NCI-H774 (cell line): Measurements from ENCODE around the gene BBS9.

Experiments
- DNase-seq: peaks from one replicate; lab custom pipeline; 2025; lab: John Stamatoyannopoulos, UW

The BBS9 gene

DNA sequence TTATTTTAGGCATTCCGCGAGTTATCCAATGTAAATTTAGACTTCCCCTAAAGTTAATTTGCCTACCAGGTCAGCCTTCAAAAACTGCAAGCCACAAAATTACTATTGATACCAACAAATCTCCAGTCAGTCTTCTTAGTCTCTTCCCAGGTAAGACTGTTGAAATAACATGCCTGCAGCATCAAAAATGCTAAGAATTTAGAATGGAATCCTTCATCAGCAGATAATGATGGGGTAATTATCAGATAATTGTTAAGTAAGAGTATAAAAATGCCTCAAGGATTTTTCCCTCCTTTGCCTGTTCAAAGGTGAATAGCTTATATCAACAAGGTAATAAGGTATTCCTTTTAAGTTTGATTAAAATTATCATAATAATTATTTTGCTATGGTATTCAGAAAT is 228.5 kb downstream of the BBS9 start:
- no peak for DNase-seq

DNA sequence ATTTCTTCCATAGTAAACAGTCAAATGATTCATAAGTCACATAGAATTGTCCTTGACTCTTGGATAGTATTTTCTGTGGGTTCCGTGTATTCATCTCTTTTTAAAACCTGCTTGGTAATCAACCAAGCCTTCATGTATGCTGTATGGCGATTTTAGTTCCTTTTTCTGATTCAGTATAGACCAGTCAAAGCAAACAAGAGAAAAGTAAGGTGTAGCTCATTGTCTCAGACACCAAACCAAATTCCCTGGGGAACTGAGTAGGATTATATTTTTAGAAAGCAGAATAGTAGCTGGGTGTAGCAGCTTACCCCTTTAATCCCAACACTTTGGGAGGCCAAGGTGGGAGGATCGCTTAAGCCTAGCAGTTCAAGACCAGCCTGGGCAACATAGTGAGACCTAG is 240.5 kb downstream of the BBS9 start:
- no peak for DNase-seq

DNA sequence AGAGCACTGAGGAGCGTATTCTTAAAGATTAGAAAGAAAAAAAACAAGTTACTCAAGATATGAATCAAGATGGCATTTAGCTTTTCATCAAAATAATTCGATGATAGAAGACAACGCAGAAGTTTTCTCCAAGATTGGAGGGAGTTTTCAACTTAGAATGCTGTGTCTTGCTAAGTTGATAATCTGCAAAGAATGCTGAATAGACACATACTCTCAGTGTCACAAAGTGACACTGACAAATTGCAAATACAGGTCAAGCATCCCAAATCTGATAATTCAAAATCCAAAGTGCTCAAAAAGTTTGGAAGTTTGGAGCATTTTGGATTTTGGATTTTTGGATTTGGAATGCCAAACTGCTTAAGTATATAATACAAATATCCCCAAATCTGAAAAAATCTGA is 243.8 kb downstream of the BBS9 start:
- DNase-seq, result no peak

DNA sequence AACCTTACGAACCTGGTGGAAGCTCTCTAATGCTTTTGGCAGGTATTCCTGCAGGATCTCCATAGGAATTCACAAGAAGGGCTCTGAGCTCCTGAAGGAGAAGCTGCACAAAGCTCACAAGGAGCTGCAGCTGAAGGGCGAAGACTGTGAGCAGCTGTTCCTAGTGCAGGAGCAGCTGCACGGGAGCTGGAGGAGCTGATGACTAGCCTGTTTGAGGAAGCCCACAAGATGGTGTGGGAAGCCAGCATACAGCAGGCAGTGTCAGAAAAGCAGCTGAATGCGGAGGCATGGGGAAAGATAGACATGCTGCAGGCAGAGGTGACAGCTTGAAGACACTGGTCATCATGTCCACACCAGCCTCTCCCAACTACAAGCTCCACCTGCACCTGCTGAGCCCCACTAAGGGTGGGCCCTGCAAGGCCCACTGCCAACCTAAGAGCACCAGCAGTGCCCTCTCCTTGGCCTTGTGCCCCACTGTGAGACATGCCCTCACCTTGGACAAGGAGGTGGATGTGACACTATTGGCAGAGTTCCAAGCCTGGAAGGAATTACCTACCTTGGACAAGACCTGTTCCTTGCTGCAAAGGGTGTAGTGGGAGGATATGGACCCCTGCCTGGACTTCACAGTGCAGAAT is 250.6 kb downstream of the BBS9 start:
- no peak for DNase-seq

DNA sequence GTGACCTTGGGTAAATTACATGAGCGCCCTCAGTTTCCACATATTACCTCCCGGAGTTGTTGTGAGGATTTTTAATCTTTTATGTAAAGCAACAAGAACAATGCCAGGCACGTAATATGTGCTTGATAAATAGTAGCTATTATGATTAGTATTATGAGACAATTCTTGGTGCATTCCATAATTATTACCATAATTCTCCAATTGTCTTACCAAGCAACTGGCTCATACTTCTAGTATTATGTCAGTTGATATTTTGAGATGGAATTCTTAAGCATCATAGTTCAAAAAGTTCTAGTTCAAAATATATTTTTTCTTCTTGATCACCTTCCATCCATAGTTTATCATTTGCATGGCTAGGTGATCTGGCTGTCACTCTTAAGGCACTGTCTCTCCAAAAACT is 259.0 kb downstream of the BBS9 start:
- DNase-seq, result no peak

DNA sequence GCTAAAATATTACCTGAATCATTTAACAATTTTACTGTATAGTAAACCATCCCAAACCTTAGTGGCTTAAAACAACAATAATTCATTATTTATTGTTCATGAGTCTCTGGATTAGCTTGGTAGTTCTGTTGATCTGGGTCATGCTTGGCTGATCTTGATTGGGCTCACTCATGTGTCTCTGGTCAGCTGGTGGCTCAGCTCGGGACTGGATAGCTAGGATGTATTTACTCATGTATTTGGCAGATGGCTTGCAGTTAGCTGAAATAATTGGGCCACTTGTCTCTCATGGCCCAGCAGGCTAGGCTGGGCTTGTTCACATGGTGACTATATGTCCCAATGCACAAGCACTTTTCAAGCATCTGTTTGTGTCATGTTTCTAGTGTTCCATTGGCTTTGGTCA is 262.8 kb downstream of the BBS9 start:
- peak; percentile 89 for DNase-seq

DNA sequence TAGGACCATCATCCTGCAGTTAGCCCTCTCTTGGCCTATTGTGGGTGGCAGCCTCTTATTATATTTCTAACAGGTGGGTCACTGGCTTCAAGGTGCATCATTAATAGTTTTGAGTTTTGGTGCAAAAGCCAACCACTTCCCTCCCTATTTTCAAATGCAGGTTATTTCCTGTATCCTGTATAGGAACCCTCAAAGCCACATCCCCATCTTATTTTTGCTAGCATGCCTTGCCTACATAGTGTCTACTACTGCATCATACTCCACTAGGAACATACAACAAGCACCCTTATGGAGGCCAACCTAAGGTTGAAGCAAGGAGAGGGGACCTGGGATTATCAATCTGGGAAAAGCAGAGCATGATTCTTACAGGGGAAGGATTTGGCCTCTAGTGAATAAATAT is 264.4 kb downstream of the BBS9 start:
- DNase-seq, result no peak

DNA sequence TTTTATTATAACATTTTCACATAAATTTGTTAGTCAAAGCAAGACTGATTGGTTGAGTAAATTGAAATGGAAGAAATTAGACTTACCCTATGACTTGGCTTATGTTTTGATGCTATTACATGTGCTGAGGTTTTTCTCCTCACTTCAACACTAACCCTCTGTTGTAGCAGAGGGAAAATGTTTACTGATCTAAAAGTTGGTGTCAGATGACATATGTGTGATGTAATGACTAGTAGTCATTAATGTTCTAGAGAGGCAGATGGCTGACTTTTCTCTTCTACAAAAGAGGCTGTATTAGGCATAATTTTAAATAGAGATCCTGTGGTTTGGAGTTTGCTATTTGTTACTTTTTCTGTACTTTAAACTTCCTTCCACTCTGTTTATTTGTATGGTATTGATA is 266.0 kb downstream of the BBS9 start:
- peak; percentile 1 for DNase-seq

DNA sequence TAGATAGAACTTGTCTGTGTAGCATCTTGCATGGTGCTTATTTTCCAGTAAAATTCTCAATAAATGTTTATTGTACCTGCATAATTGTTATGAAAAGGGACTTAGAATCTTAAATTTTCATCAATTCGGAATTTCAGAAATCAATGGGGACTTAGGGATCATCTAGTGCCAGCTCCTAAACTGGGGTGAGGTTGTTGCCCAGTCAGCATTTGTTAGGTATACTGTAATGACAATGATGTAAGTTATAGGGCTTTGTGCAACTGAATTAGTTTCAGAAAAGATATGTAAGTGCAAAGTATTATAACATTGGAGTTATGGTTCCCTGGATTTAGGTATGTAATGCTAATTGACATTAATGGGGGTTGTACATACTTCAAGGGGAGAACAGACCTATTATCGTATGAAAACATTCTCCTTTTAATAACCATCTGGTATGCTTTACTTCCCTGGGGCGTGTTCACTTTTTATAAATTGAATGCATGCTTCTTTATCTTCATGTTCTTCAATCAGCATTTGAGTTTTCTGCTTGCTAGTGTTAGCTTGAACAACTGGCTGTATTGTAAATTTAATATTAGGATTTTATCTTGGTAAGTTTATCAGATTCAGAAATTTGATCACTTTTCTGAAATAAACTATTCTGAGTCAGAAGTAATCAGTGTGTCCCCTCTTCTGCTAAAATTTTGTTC is 270.3 kb downstream of the BBS9 start:
- DNase-seq, result no peak

DNA sequence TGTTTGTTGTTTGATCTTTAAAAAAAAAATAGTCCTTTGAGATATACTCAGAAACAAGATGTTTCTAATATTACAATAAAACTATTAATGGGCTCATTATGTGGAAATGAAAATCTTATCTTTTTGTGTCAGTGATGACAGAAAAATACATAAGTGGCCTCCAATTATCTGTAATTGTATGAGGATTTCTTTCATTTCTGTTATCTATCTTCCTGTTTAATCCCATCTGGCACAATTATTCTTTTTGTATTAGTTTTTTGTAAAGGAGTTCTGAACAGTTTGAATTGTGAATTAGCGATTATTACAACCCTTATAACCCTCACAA is 270.8 kb downstream of the BBS9 start:
- no peak for DNase-seq

DNA sequence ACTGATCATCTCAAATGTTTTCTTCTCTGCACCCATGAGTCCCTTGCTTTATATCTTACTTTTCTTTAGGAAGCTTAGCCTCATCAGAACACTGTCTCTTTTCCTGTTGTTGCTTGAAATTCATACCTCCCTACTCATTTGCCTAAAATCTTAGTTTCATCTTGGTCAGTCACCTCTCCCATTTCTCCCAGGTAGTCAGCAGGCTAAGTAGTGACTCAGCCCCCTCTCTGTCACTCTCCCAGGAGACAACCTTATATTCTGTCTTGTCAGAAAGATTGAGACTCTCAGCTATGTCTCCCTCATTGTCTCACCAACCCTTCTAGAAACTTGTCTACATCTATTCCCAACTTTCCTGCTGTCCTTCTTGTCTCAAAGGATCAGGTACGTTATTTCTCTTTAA is 280.9 kb downstream of the BBS9 start:
- DNase-seq, result no peak

DNA sequence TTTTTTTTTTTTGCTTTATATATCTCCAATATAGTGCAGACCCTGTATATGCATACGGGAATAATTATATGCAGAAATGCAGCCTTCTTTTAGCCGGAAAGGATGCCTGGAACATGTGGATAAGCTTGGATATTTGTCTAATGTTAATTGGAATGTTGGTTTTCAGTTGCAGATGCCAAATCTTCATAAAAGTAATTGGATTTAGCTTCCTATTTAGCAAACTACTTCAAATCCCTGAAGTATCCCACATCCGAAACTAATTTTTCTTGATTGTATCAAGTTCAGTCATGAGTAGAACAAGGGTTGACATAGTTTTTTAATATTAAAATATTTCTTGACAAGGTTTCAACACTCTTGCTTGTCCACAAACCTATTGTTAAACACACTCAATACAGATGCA is 281.7 kb downstream of the BBS9 start:
- no peak for DNase-seq

DNA sequence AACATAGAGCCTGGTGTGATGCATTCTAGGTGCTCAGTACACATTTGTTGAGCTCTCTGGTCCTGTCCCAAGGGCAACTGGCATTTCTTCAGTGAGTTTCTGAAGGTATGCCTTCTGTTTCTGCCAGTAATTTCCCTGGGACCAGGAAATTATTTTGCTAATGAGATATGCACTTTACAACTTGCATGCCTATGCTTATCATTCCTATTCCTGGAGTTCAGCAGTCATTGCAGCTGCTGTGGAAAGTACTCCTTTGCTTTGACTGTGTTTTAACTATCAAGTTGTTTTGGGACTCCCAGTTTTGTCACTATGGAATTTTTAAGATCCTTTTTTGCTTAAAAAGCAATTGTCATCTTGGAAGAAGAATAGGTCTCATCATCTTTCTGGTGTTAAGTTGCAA is 283.0 kb downstream of the BBS9 start:
- DNase-seq, result no peak

DNA sequence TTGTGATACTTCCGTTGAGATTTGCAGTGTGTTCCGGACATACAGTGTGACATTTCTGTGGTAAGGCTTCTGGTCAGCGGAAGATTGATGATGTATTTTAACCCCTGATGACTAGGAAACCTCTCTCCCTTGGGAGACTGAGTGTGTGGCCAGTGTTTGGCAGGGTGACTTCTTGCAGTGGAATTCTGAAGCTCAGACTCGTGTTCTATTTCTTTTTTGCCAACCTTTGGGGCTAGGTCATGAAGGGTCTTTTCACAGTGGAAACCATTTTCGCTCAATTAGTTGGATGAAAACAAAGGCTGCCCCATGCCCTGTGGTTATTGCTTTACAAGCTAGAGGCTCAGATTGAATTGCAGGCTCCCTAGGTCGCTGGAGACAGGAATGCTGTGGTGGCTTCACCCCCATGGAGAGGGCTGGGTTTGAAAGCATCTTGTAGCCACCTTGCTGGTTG is 288.9 kb downstream of the BBS9 start:
- DNase-seq, result no peak

DNA sequence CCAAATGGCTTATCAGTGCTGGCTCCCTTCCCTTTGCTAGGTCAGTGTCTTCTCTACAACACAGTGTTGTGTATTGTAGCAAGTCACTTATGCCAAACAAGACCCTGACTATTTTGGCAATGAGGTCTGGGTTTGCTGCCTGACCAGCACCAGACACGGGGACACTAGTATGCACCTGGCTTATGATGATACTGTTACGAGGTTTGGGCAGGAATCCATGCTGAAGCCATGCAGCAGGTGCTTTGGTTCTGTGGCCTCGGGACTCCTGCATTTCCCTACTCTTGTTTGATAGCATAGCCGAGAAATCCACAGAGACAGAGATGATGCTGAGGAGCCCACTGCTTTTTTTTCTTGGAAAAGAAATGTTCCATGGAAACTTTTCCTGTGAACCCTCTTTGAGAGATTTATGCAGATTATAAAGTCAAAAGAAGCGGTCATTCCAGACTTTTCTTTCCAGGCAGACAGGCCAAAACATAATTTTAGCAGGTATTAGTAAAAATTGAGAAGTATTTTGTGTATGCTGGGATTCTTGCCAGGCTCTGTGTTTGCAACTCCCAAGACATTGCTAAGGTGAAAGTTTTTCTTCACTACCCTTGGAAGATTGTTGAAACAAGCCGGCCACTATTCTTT is 291.1 kb downstream of the BBS9 start:
- no peak for DNase-seq

DNA sequence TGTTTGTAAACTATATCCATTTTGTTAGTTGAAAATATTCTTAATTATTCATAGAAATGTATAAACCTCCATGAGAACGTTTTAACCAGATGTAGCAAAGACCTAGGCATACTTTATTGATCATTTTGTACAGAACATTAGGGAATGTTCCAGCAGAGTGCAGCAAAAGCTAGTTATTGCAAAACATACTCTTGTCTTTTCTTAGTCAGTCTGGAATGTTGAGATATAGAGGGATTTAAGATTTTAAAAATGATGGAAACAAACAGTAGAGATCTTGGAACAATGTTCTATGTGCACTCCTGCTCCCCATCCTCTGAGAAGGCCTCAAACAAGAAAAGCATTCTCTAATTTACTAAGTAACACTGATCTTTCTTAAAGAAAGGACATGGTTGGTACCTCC is 292.1 kb downstream of the BBS9 start:
- DNase-seq, result no peak

DNA sequence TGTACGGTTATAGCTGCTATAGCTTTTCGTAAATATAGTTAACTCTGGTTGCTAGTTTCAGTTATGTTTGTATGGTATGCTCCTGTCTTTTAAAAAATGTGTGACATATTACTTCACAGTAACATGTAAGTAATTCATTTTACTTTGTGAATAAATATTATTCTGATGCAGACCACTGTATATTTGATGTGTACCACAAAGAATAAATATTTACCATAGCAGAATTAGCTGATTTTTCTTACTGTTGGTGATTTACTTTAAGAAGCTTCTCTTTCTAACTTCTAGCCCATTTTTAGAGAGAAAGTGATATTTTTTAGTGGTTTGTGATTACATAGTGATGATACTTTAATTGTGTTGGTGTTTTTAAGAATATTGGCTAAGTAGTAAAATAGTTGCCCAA is 292.8 kb downstream of the BBS9 start:
- DNase-seq, result no peak

DNA sequence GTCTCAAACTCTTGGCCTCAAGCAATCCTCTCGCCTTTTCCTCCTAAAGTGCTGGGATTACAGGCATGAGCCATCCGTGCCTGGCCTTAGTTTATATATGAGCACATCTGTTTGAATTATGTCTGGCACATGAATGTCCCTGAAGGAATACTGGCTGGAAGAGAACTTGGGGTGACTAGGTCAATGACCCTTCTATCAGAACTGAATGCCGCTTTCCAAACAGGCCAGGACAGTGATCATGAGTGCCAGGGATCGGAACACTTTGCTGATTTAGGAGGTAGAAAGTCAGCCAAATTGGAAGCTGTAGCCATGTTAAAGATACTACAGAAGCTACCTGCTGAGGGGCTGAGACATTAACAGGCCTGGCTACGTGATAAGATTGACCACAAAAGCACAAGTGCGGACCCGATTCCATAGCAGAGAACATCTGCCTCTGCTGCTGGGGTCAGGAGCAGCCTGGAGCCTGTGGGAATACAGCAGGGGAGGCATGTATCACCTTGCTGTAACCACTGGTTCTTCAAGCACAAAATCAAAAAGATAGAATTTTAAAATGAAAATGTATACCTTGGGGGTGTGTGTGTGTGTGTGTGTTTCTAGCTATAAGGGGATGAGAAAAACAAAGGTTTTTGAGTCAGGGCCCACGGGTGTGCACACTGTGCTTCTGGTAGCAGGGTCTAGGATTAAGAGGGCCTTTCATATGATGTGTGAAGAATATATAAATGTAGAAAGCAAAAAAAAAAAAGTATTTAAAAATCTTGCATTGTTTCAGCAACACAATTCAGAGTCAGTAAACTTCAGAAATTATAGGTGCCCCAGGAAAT is 293.7 kb downstream of the BBS9 start:
- DNase-seq, result no peak

DNA sequence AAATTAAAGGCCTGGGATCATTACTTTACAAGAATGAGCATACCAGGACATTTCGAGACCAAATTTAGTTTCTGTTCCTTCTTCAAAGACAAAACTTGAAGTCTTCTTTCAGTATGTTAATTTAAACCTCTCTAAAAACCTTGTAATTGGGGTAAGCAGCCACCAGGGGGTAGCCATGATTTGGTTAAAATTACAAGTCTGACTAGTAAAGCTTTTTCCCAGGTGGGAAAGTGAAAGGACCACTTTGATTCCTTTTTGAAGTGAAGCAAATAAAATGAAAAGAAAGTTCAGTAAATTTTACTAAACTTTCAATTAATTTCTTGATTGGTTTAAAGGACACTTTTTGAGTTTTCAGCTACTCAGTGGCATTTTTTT is 294.3 kb downstream of the BBS9 start:
- peak; percentile 19 for DNase-seq

DNA sequence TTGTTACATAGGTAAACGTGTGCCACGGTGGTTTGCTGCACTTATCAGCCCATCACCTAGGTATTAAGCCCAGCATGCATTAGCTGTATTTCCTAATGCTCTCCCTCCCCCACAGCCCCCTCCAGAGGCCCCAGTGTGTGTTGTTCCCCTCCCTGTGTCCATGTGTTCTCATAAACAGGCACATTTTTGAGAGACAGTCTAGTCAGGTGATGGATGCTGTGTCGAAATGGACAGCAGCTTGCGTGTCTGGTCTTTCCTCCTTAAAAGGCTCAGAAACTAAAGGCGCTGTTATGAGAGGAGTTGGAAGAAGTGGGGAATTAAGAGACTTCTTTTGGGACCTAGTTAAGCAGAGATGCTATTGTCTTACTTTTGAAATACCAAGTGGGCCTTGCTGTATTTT is 296.0 kb downstream of the BBS9 start:
- no peak for DNase-seq

DNA sequence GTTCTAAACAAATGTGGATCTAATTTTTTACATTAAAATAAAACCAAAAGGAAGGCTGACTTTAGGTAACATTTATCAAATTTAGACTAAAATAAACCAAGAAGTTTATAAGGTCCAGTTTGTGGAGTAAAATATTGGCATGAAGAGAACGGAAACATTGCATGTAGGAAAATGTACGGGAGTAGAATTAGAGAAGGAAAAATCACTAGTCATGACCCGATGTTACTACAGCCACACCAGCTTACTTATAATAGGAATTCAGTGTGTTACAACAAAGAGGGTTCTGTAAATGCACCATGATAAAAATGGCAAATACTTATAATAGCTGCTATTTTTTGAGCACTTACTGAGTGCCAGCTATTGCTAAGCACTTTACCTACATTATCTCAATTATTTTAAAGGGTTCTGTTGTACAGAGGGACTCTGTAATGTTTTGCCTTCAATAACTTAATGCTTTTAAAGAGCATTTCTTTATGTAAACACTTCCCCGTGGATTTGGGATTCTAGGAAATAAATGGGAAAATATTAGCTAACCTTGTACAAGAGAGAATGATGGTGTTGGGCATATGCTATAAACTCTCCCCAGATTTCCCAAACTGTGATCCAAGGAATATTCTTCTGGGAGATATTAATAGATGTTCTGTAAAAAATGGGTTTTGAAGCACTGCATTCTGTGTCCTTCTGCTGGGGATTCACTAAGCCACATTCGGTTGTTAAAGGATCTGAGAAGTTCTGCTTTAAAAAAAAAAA is 296.7 kb downstream of the BBS9 start:
- DNase-seq, result no peak

DNA sequence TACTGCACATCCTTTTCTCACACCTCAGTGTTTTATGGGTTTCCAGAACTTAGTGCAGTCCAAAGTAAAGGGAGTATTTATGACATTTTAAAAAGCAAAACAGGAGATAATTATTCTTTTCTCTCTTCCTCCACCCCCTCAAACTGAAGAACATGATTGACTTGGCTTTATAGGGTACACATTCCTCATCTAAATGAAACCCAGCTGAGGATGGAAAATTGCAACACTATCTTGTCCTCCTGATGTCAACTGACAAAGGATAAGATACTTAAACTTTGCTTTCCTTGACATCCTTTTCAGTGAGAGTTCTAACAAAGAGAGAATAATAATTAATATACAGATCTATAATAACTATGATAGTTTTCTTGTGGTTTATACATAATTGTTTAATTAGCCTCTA is 299.1 kb downstream of the BBS9 start:
- no peak for DNase-seq
